ENCODE results near the gene POLDIP3. TPM values are rescaled to one million over a fixed set of nuclear protein-coding genes. Genes with fewer than 3 reads are reported as not detected.
"Not testable (repeated sequence)": the region's sequence is repeated elsewhere in the genome, so short reads cannot be mapped to it uniquely, and the experiment has no call there.

Gene POLDIP3
- total and polyA plus RNA-seq, 2 of the 4 experiments (the other 2 are of a cell fraction) = 33.9 to 43.6 TPM

GRCh38 chr22:42536634-42537033, 78.0 kb downstream of the POLDIP3 start:
- H3K27ac ChIP-seq (ENCODE audit: insufficient read depth, low read length); ATAC-seq (ENCODE audit: low read depth); H3K18ac ChIP-seq (ENCODE audit: low read depth, low read length); H3K9me1 ChIP-seq (ENCODE audit: insufficient read depth, low read length); H2AK5ac ChIP-seq (ENCODE audit: low read depth, low read length); CTCF ChIA-PET; H3K36me3 ChIP-seq (ENCODE audit: control insufficient read depth, insufficient read depth, low read length); H2BK20ac ChIP-seq (ENCODE audit: low read depth, low read length); H3K4me1 ChIP-seq (ENCODE audit: control insufficient read depth, insufficient read depth, low read length); H4K5ac ChIP-seq (ENCODE audit: low read depth, low read length); H4K91ac ChIP-seq (ENCODE audit: insufficient read depth, low read depth, low read length); H3K27me3 ChIP-seq (ENCODE audit: control insufficient read depth, insufficient read depth, low read length); H3K23ac ChIP-seq (ENCODE audit: low read depth, low read length); H2AFZ ChIP-seq (replicated peaks; ENCODE audit: low read length, poor library complexity); H2AK9ac ChIP-seq (replicated peaks; ENCODE audit: low read depth, low read length, poor library complexity); POLR2A ChIA-PET (ENCODE audit: unreplicated experiment); dilution Hi-C loops (cut with HindIII; ENCODE audit: low sequenced_read_pairs, unreplicated experiment); DNase-seq; H2BK5ac ChIP-seq (ENCODE audit: low read depth, low read length, poor library complexity, severe bottlenecking); H3K56ac ChIP-seq (ENCODE audit: extremely low read depth, insufficient read depth, low read length); BruUV-seq (replicated peaks); H3K4me3 ChIP-seq (ENCODE audit: insufficient read depth, low read depth, low read length); H2BK120ac ChIP-seq (ENCODE audit: low read depth, low read length); H3K79me1 ChIP-seq (ENCODE audit: low read depth in 1 of 2, low read length in 2 of 2); H3K9ac ChIP-seq (ENCODE audit: low read depth, low read length); H3K14ac ChIP-seq (replicated peaks; ENCODE audit: low read depth, low read length); H3K4me2 ChIP-seq (ENCODE audit: low read depth, low read length); in situ Hi-C loops (cut with MboI; ENCODE audit: low sequenced_read_pairs); H2BK15ac ChIP-seq (ENCODE audit: low read depth, low read length); H3K9me3 ChIP-seq (ENCODE audit: control insufficient read depth, insufficient read depth, low read length); H3K4ac ChIP-seq (ENCODE audit: low read depth, low read length); intact Hi-C loops (cut with micrococcal nuclease); H4K8ac ChIP-seq (ENCODE audit: low read depth in 2 of 2, low read length in 2 of 2); H4K20me1 ChIP-seq (ENCODE audit: insufficient read depth, low read length): not testable (repeated sequence)
- 100% methylated on average over 4 of the region's 18 CpGs; no CpG with 5 or more reads in 1 of the 2 experiments for WGBS, 2 experiments (ENCODE audit: extremely low coverage in 2 of 2, insufficient read length in 1 of 2)
